PFSK-1 (cell line): ENCODE results near the gene HIF1AN.

ENCODE experiments used
- FOXP2 ChIP-seq: optimal IDR thresholded peaks from 2 replicates; pipeline ENCODE3; 2011; ENCODE audit warnings: borderline replicate concordance, control low read depth, inconsistent platforms; ENCODE audit not compliant: insufficient read depth; ENCODE audit errors: extremely low read length, extremely low read depth
- POLR2AphosphoS5 ChIP-seq: IDR thresholded peaks from 2 replicates; pipeline ENCODE4 v1.6.1; 2012; ENCODE audit warnings: low read depth, mild to moderate bottlenecking, control low read depth, low read length, moderate library complexity
- REST ChIP-seq, 2 experiments: IDR thresholded peaks; 2 replicates each; pipeline versions ENCODE4 v1.6.1 to v1.8.0; 2011 to 2012; ENCODE audit warnings: low read depth in 2 of 2, low read length in 2 of 2, control low read depth in 1 of 2, inconsistent platforms in 1 of 2, mild to moderate bottlenecking in 1 of 2, moderate library complexity in 1 of 2; ENCODE audit not compliant: insufficient read depth in 1 of 2
- SIN3A ChIP-seq: IDR thresholded peaks from 2 replicates; pipeline ENCODE4 v1.6.1; 2012; ENCODE audit warnings: mild to moderate bottlenecking, low read length, moderate library complexity, borderline replicate concordance; ENCODE audit not compliant: insufficient read depth
- TAF1 ChIP-seq: IDR thresholded peaks from 2 replicates; pipeline ENCODE4 v1.6.1; 2012; ENCODE audit warnings: low read length, control low read depth, borderline replicate concordance; ENCODE audit not compliant: insufficient read depth

Gene HIF1AN

DNA sequence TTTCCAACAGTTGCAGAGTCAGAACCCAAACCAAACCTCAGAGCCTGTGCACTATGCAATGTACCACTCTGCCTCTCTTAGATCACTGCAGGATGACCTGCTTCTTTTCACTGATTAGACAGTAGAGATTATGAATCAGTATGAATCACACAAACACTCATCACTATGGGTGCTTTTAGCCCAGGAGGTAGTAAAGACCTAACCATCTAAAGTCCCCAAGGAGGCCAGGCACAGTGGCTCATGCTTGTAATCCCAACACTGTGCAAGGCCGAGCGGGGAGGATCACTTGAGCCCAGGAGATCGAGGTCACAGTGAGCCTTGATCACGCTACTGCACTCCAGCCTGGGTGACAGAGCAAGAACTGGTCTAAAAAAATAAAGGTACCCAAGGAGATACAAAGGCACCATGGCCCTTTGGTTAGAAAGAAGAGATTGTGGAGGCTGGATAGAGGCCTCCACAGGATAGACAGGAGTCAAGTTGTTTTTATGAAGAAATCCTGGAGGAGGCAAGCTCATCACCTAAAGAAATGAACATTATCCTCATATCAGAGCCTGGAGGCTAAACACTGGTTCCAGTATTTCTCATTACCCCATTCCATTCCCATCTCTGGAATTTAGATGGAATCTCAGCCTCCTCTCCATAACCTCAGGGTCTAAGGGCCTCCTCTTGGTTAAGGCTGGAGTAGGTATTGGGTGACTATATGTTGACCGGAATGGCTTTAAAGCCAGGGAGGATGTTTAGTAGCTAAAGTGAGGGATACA lies 29.0 kb upstream of the HIF1AN start:
- TF ChIP-seq SIN3A: no peak
- no peak for TF ChIP-seq POLR2AphosphoS5
- TF ChIP-seq TAF1: no peak
- TF ChIP-seq FOXP2: no peak
- TF ChIP-seq REST (IDR thresholded peaks at IDR 0.05; ENCODE audit: insufficient read depth in 1 of 2, low read depth in 2 of 2, low read length in 2 of 2): no peak

DNA sequence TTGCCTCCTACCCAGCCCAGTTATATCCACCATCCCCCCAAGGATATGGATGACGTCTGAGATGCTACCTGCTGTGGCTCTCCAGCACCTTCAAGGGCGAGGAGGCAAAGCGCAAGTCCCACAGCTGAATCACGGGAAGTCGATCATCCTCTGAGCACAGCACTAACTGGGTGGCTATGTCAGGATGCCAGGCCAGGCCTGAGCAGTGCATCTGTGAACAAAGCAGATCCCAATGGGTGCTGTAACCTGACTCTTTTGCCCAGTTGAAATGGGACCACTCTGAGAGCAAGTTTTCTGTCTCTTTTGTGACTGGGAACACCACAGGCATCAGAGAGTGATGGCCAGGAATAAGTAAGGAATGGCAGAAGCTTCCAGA lies 28.4 kb upstream of the HIF1AN start:
- TF ChIP-seq TAF1: no peak
- TF ChIP-seq FOXP2: no peak
- no peak for TF ChIP-seq POLR2AphosphoS5
- no peak for TF ChIP-seq REST (IDR thresholded peaks at IDR 0.05; ENCODE audit: insufficient read depth in 1 of 2, low read depth in 2 of 2, low read length in 2 of 2)
- TF ChIP-seq SIN3A: no peak

DNA sequence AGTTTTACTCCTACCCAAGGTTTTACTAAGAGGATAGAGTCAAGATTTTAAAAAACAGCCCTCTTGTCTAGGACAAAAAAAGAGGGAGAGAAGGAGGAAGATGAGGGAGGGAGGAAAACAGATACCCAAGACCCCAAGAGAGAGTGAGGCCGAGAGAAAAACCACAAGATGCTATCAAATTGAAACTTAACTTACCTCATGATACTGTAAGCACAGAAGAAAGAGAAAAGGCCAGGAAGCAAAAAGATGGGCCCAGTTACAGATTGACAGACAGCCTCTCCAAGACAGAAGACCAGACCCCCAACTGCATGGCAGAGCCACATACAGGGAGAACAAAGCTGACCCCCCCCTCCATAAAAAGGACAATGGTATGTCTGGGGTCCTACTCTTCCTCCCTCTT lies 27.5 kb upstream of the HIF1AN start:
- TF ChIP-seq SIN3A (no peak), FOXP2 (no peak)

DNA sequence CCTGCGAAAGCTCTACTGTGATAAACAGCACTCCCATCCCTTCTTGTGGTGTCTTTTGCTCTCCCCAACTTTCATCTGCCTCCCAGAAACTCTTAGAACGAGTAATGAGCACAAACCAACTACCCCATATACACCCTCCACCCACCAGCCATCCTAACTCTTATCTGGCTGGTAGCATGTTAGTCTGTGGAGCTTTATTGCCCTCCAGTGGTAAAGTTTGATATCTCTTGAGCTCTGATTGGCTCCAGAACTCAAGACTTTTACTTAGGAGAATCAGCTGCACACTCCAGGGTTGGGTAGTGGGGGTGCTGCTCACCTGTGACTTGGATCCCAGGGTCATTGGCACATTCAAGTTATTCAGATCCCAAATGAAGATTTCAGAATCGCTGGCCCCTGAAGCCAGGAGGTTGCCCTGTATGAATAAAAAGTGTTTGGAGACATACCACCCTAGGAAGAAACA lies 27.0 kb upstream of the HIF1AN start:
- TF ChIP-seq POLR2AphosphoS5 (no peak), TAF1 (no peak), FOXP2 (no peak), SIN3A (no peak), REST (IDR thresholded peaks at IDR 0.05; ENCODE audit: insufficient read depth in 1 of 2, low read depth in 2 of 2, low read length in 2 of 2) (no peak)

- TF ChIP-seq FOXP2: no peak
- TF ChIP-seq TAF1: no peak
- TF ChIP-seq POLR2AphosphoS5: no peak
- TF ChIP-seq REST (IDR thresholded peaks at IDR 0.05; ENCODE audit: insufficient read depth in 1 of 2, low read depth in 2 of 2, low read length in 2 of 2): no peak
- no peak for TF ChIP-seq SIN3A
Observed at GRCh38 chr10:100509241-100509840, 26.4 kb upstream of the HIF1AN start.
